GM20000 (cell line): ENCODE data around the gene GPHA2.

ENCODE experiments used
- DNase-seq: peaks from one replicate; pipeline ENCODE4 v3.0.0; 2012; ENCODE audit warnings: low spot score
- CTCF ChIP-seq: IDR thresholded peaks from 2 replicates; pipeline ENCODE4 v1.5.1; 2012; ENCODE audit warnings: mild to moderate bottlenecking, control low read depth; ENCODE audit errors: extremely low read depth, missing control alignments

Gene GPHA2

DNA sequence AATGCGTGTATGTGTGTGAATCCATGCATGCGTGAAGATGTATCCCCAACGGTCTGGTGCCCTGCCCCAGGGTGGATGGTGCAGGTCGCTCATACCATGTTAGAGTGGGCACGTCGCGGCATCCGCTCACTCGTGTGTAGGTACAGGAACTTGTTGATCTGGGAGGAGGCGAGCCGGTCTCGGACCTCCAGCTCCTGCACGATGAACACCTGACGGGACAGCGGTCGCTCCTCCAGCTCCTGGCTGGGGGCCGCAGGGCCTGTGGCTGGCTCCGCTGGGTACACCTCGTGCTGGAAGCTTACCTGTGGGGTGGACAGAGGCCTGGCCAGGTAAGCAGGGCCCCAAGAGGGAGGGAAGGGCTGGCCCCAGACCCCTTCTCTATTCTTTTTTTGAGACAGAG lies 37.2 kb downstream of the GPHA2 start:
- DNase-seq = no peak
- no peak for TF ChIP-seq CTCF

- no peak for TF ChIP-seq CTCF
- no peak for DNase-seq
These were observed 37.6 kb downstream of the GPHA2 start for GRCh38 chr11:64898076-64898445.

- no peak for TF ChIP-seq CTCF
- DNase-seq = no peak
These were observed 38.2 kb downstream of the GPHA2 start for GRCh38 chr11:64897381-64898075.

DNA sequence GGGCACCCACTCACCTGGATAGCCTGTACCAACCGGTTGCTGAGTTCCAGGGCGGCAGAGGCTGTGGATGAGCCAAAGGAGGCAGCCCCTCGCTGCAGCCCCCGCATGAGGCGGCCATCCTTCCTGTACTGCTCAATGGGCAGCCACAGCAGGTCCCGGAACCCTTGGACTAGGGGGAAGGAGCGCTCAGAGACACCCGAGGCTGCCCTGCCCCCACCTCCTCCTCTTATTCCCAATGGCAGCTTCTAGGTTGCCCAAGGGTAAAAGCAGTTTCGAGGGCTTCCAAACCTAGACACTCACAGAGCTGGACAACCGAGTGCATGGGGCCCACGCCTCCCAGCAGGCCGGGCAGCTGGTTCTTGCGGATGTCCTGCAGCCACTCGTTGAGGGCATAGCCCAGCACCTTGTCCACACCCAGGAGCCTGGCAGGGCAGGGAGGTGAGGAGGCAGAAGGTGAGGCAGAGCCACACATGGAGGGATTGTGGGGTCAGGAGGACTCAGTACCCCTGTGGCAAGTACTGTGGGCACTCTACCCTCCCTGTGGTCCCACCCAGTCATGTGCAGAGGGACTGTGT lies 39.2 kb downstream of the GPHA2 start:
- no peak for DNase-seq
- no peak for TF ChIP-seq CTCF

DNA sequence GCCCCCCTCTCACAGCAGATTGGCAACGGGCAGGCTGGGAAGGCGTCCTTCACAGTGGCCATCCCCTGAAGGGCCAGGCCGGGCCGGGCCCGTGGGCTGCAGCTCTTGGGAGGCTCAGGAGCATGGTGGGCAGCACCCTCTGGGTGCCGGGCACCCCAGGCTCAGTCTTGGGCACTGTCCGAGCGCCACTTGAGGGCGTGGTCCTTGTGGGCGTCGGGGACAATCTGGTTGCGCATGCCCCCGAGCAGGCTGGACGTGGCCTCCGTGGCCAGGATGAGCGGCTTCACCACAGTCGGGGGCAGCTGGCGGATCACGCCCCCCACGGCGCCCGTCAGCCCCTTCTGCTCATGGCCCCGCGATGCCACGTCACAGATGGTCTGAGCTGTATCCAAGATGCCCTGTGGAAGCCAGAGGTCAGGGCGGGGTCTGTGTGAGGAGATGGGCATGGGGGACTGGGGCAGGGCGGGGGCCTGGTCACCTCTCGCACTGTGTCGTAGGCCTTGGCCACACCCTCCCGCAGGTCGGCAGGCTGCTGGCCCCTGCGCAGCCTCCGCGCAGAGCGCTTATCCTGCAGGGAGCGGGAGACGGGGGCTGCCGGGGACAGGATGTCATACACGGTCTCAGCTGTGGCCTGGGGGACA lies 40.8 kb downstream of the GPHA2 start:
- no peak for TF ChIP-seq CTCF
- DNase-seq = no peak

GRCh38 chr11:64894070-64894811 lies 41.5 kb downstream of the GPHA2 start:
- peak; percentile 94 for DNase-seq
- TF ChIP-seq CTCF = peak; percentile 97
